Uterus (tissue), 2 donors: ENCODE data around the gene CMTM7.

ENCODE experiments used
- POLR2A ChIP-seq, 2 donors: fragments of 450-650 bp; IDR thresholded peaks; one replicate each; pipeline ENCODE4 v1.6.1; 2016; ENCODE audit warnings: antibody characterized with exemption in 2 of 2, mild to moderate bottlenecking in 1 of 2, moderate library complexity in 1 of 2
- TF ChIP-seq, protein P1 (sequence below), 4 experiments: fragments of 200-600 bp in 2 of 4; fragments of 450-650 bp in 2 of 4; sonication (generic) in 2 of 4; IDR thresholded peaks; one replicate each; pipeline ENCODE4 v1.5.1; 2016 to 2019; ENCODE audit warnings: antibody characterized with exemption in 4 of 4, mild to moderate bottlenecking in 2 of 4, moderate library complexity in 1 of 4

DNA sequence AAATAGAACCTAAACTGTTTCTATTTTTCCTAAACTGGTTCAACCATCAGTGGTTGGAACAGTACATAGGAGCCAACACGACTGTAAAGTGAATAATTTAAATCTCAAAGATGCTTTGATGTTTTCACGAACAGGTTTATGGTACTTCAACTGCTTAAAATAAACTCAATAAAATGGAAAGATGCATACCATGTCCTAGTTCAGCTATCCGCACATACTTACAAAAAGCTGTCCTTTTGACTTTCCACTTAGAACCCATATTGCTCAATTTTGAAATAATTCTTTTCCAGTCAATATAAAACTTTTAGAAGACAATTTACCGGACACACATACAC is 110.1 kb downstream of the CMTM7 start:
- TF ChIP-seq, protein P1, sequence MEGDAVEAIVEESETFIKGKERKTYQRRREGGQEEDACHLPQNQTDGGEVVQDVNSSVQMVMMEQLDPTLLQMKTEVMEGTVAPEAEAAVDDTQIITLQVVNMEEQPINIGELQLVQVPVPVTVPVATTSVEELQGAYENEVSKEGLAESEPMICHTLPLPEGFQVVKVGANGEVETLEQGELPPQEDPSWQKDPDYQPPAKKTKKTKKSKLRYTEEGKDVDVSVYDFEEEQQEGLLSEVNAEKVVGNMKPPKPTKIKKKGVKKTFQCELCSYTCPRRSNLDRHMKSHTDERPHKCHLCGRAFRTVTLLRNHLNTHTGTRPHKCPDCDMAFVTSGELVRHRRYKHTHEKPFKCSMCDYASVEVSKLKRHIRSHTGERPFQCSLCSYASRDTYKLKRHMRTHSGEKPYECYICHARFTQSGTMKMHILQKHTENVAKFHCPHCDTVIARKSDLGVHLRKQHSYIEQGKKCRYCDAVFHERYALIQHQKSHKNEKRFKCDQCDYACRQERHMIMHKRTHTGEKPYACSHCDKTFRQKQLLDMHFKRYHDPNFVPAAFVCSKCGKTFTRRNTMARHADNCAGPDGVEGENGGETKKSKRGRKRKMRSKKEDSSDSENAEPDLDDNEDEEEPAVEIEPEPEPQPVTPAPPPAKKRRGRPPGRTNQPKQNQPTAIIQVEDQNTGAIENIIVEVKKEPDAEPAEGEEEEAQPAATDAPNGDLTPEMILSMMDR (IDR thresholded peaks at IDR 0.05) = no peak
- no peak for TF ChIP-seq POLR2A (IDR thresholded peaks at IDR 0.05)
